LHCN-M2 (cell line): ENCODE data around the gene RNU1-3. TPM values are rescaled to one million over a fixed set of nuclear protein-coding genes. Genes with fewer than 3 reads are reported as not detected.
"Not testable (repeated sequence)": the region's sequence is repeated elsewhere in the genome, so short reads cannot be mapped to it uniquely, and the experiment has no call there.

Experiments
- DNase-seq: peaks from one replicate; pipeline ENCODE4 v3.0.0-alpha.2; 2012; ENCODE audit warnings: low read depth
- total RNA-seq: library from RNA; depleted of rRNA; stranded (reverse); fragments of >200 nt; gene quantifications from 2 replicates; pipeline ENCODE4 v1.2.3, GENCODE V29; 2014

The RNU1-3 gene
- total RNA-seq, 1 experiment from 2014 or later: not detected

- DNase-seq: not testable (repeated sequence)
These were observed 9.6 kb downstream of the RNU1-3 start for GRCh38 chr1:16656981-16657683.

DNA sequence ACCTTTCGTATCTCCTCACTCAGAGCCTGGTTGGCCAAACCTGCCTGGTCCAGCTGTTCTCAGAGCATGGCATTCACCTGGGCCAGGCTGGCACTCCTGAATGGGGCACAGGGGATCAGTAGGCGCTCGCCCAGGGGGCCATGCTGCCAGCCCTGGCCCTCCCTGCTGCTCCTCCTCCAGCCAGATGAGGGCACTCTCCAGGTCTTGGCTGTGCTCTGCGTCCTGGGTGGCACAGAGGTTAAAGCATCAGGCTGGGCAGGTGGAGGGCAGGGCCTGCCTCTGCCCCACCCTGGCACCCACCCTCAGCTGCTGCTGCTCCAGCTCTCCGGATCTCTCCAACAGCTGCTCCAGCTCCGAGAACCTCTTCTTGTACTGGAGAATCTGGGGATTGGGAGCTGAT lies 10.2 kb downstream of the RNU1-3 start:
- not testable (repeated sequence) for DNase-seq

- peak; percentile 11 for DNase-seq
These were observed 15.2 kb downstream of the RNU1-3 start for GRCh38 chr1:16651560-16651959.

- not testable (repeated sequence) for DNase-seq
These were observed 16.8 kb downstream of the RNU1-3 start for GRCh38 chr1:16649960-16650359.

DNA sequence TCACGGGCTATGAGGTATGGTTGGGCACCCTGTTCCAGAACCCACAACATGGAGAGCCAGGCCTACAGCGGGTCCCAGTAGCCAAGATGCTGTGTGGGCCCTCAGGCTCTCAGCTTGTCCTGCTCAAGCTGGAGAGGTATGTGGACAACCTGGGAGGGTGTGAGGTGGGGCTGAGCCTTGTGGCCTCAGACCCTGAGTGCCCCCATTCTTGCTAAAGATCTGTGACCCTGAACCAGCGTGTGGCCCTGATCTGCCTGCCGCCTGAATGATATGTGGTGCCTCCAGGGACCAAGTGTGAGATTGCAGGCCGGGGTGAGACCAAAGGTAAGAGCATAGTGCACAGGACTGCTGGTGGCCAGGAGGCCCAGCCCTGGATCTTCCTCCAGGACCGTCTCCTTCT lies 17.4 kb downstream of the RNU1-3 start:
- not testable (repeated sequence) for DNase-seq

DNA sequence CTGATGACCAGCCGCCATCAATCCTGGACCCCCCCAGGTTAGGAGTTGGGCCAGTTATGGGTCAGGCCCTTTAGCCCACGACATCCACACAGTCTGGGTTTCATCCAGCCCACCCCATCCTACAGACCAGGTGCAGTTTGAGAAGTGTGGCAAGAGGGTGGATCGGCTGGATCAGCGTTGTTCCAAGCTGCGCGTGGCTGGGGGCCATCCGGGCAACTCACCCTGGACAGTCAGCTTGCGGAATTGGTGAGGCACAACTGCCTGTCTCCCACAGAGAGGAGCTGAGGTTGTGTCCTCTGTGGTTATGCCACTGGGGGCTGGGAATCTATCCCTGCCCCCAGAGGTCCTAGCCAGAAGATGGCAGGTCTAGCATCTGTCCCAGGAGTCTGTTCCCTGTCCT lies 18.0 kb downstream of the RNU1-3 start:
- not testable (repeated sequence) for DNase-seq

DNA sequence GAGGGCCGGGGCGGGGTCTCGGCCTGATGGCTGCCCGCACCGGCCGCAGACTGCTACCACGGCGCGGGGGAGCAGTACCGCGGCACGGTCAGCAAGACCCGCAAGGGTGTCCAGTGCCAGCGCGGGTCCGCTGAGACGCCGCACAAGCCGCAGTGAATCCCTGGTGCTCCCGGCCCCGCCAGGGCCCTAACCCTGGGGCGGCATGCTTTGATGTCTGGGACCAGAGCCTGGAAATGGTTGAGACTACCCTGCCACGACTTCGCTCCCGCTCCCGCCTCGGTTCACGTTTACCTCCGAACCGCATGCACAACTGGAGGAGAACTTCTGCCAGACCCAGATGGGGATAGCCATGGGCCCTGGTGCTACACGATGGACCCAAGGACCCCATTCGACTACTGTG lies 18.5 kb downstream of the RNU1-3 start:
- not testable (repeated sequence) for DNase-seq

GRCh38 chr1:16647179-16648176 lies 19.3 kb downstream of the RNU1-3 start:
- not testable (repeated sequence) for DNase-seq

DNA sequence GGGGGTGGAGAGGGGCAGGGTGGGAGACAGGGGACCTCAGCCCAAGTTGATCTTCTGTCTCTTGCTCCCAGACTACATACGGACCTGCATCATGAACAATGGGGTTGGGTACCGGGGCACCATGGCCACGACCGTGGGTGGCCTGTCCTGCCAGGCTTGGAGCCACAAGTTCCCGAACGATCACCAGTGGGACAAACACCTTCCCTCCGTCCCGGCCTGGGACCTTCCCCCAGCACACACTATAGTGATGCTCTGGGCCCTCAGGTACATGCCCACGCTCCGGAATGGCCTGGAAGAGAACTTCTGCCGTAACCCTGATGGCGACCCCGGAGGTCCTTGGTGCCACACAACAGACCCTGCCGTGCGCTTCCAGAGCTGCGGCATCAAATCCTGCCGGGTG lies 20.0 kb downstream of the RNU1-3 start:
- DNase-seq: not testable (repeated sequence)

DNA sequence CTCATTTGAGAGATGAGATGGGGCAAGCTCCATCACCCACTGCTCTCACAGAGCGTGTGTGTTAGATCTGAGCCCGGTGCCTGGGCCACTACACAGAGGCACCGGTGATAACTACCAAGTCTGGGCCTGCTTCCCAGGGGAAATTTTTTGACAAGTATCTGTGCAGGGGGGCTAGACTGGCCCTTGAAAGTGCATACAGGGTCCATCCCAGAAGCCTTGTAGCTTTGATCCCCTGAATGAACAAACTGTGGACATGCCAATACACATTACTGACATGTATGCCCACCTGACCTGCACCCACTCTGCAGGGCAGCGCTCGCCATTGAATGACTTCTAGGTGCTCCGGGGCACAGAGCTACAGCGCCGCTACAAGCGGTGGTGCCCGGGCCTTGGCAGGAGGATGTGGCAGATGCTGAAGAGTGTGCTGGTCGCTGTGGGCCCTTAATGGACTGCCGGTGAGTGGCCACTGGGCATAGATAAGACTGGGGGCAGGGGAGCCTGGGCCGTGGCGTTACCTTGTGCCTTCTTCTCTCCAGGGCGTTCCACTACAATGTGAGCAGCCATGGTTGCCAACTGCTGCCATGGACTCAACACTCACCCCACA lies 20.6 kb downstream of the RNU1-3 start:
- DNase-seq: not testable (repeated sequence)

- DNase-seq: not testable (repeated sequence)
These were observed 21.3 kb downstream of the RNU1-3 start for GRCh38 chr1:16645271-16646060.

- peak; percentile 96 for DNase-seq
These were observed 22.1 kb downstream of the RNU1-3 start for GRCh38 chr1:16644482-16645270.

DNA sequence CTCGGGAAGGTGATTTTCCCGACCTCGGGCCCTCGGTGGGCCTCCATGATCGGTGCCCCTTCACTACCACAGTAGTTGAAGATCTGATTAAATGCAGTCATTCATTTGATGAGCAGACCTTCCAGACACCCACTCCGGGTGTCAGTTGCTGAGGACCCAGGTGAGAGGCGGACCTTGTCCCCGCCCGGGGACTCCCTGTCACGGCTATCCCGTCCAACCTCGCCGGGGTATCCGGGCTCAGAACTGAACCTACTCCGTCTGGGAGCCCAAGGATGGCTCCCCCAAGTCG lies 22.6 kb downstream of the RNU1-3 start:
- no peak for DNase-seq

DNA sequence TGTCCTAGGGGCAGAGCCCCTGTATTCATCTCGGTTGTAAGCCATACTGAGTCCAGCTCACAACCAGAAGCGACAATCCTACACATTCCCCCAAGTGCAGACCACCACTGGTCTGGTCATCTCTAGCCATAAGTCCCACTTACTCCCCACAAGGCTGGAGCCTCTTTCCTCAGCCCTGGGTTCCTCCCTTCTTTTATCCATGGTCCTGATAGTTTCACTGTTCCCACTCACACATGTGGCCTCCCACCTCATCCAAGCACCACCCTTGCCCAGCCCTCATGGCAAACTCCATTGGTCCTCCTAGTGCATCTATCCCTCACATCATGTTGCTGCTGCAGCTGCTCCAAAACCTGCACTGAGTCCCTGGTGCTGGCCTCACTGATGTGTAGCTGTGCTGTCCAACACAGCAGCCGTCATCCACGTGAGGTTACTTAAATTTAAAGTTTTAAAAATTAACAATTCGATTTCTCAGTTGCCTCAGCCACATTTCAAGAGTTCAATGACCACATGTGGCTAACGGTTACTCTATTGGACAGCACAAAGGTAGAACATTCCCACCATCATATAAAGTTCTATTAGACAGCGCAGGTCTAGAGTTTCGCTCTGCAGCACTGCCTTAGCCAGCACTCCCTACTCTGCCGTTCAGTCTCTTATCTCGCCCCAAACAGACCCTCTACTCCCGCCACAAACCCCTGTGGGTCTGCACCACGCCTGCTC lies 23.1 kb downstream of the RNU1-3 start:
- DNase-seq: peak; percentile 36

GRCh38 chr1:16643001-16643411 lies 23.7 kb downstream of the RNU1-3 start:
- DNase-seq: not testable (repeated sequence)

DNA sequence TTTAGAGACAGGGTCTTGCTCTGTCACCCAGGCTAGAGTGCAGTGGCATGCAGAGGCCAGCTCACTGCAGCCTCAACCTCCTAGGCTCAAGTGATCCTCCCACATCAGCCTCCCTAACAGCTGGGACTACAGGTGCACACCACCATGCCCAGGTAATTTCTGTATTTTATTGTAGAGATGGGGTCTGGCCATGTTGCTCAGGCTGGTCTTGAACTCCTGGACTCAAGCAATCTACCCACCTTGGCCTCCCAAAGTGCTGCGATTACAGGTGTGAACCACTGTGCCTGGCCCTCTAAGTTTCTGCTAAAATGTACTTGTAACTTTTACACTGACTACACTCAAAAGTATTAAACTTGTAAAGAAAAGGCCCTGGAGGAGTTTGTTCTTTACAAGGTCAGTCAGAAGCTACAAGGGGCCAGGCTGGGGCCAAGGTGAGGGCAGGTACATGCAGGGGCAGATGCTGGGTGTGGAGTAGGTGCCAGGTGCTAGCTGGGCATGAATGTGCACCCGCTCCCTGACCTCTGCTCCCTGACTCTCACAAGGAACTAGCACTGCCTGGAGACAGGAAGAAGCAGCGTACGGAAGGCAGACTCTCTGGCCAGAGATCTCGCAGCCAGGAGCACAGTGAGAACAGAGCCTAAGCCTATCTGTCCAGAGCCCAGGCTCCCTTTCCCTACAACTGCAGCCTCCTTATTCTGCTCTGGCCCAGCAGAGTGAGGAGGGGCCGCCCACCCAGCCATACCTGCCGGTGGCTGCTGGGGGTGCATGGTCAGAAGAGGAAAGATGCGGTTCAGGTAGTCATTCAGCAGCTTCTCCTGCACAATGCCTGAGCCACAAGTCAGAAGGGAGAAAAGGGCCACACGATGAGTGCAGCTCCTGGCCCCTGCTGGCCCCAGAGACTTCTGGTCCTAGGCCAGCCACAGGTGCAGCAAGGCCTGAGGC lies 24.5 kb downstream of the RNU1-3 start:
- not testable (repeated sequence) for DNase-seq

- DNase-seq: not testable (repeated sequence)
These were observed 25.4 kb downstream of the RNU1-3 start for GRCh38 chr1:16641159-16641975.
